LNCaP clone FGC (cell line): ENCODE measurements around the gene SLC2A13.

Source experiments
- DNase-seq: peaks from one replicate; pipeline ENCODE4 v3.0.0-alpha.2; 2011; ENCODE audit warnings: low read depth
- H3K4me3 ChIP-seq: 2 replicates; pipeline ENCODE4 v1.5.1; 2011; ENCODE audit warnings: mild to moderate bottlenecking, low read depth, low read length, control low read depth
- CTCF ChIP-seq: IDR thresholded peaks from 2 replicates; pipeline ENCODE4 v1.5.1; 2012; ENCODE audit warnings: mild to moderate bottlenecking; ENCODE audit not compliant: control insufficient read depth, insufficient read depth; ENCODE audit errors: extremely low read depth

The SLC2A13 gene

GRCh38 chr12:39966721-39967120 lies 139.2 kb downstream of the SLC2A13 start:
- no peak overlapping the region for H3K4me3 ChIP-seq
- DNase-seq, result no peak
- TF ChIP-seq CTCF, result no peak

- no peak overlapping the region for H3K4me3 ChIP-seq
- no peak for TF ChIP-seq CTCF
- DNase-seq, result no peak
Observed at GRCh38 chr12:39966256-39966655, 139.6 kb downstream of the SLC2A13 start.

GRCh38 chr12:39959467-39959866 lies 146.4 kb downstream of the SLC2A13 start:
- no peak for DNase-seq
- no peak for TF ChIP-seq CTCF
- H3K4me3 ChIP-seq, result no peak overlapping the region

GRCh38 chr12:39959031-39959430 lies 146.8 kb downstream of the SLC2A13 start:
- DNase-seq, result no peak
- no peak for TF ChIP-seq CTCF

GRCh38 chr12:39958377-39958776 lies 147.5 kb downstream of the SLC2A13 start:
- DNase-seq, result no peak
- peak; percentile 68 for TF ChIP-seq CTCF
- H3K4me3 ChIP-seq, result no peak overlapping the region

More at GRCh38 chr12:39959031-39959430, 146.8 kb downstream of the SLC2A13 start:
- no peak overlapping the region for H3K4me3 ChIP-seq

- DNase-seq, result no peak
- TF ChIP-seq CTCF, result no peak
- no peak overlapping the region for H3K4me3 ChIP-seq
Observed at GRCh38 chr12:39956725-39957124, 149.2 kb downstream of the SLC2A13 start.
